Mesenchymal stem cell (in vitro differentiated cells and primary cell): ENCODE measurements around the gene CEL.
A peak's percentile ranks its signal among the peaks of the same experiment; 100 is the strongest.
"Not testable (repeated sequence)": the region's sequence is repeated elsewhere in the genome, so short reads cannot be mapped to it uniquely, and the experiment has no call there.

Experiments used
- DNase-seq: peaks from one replicate; pipeline ENCODE4 v3.0.0-alpha.2; 2013
- H2AFZ ChIP-seq: one replicate; pipeline ENCODE4 v1.6.1; 2013; ENCODE audit warnings: low read depth, mild to moderate bottlenecking, control low read depth, inconsistent platforms, low read length, moderate library complexity
- H2AK5ac ChIP-seq: 2 replicates; pipeline ENCODE4 v1.6.1; 2013; ENCODE audit warnings: low read length, moderate library complexity, mild to moderate bottlenecking, inconsistent platforms; ENCODE audit not compliant: severe bottlenecking
- H2BK120ac ChIP-seq: one replicate; pipeline ENCODE4 v1.6.1; 2013; ENCODE audit warnings: low read depth, mild to moderate bottlenecking, inconsistent platforms, low read length, moderate library complexity
- H2BK12ac ChIP-seq, 2 experiments: one replicate each; pipeline ENCODE4 v1.6.1; 2013; ENCODE audit warnings: inconsistent platforms in 2 of 2, low read length in 2 of 2, mild to moderate bottlenecking in 2 of 2, moderate library complexity in 2 of 2, control low read depth in 1 of 2
- H2BK15ac ChIP-seq: one replicate; pipeline ENCODE4 v1.6.1; 2013; ENCODE audit warnings: mild to moderate bottlenecking, low read depth, inconsistent platforms; ENCODE audit not compliant: poor library complexity, severe bottlenecking
- H2BK5ac ChIP-seq: 2 replicates; pipeline ENCODE4 v1.6.1; 2013; ENCODE audit warnings: low read depth, mild to moderate bottlenecking, low read length, control low read depth, inconsistent platforms; ENCODE audit not compliant: poor library complexity, severe bottlenecking
- H3K14ac ChIP-seq, 2 experiments: one replicate each; pipeline ENCODE4 v1.6.1; 2013; ENCODE audit warnings: inconsistent platforms in 2 of 2, low read length in 2 of 2, control low read depth in 1 of 2, mild to moderate bottlenecking in 1 of 2, moderate library complexity in 1 of 2
- H3K18ac ChIP-seq, 2 experiments: one replicate each; pipeline ENCODE4 v1.6.1; 2013; ENCODE audit warnings: inconsistent platforms in 2 of 2, low read length in 2 of 2, control low read depth in 1 of 2, low read depth in 1 of 2, mild to moderate bottlenecking in 1 of 2
- H3K23ac ChIP-seq, 2 experiments: one replicate each; pipeline ENCODE4 v1.6.1; 2013; ENCODE audit warnings: inconsistent platforms in 2 of 2, low read length in 2 of 2, mild to moderate bottlenecking in 2 of 2, moderate library complexity in 2 of 2, control low read depth in 1 of 2
- H3K27ac ChIP-seq: 2 replicates; pipeline ENCODE4 v1.5.1; 2013; ENCODE audit warnings: mild to moderate bottlenecking, moderate library complexity, low read length, control low read depth, inconsistent platforms; ENCODE audit not compliant: poor library complexity, severe bottlenecking
- H3K27me3 ChIP-seq, 2 experiments: 2 replicates each; pipeline versions ENCODE4 v1.6.1 to v1.7.0; 2013; ENCODE audit warnings: low read length in 2 of 2, mild to moderate bottlenecking in 2 of 2, moderate library complexity in 2 of 2, control low read depth in 1 of 2, inconsistent platforms in 1 of 2; ENCODE audit not compliant: control insufficient read depth in 1 of 2, insufficient read depth in 1 of 2
- H3K36me3 ChIP-seq, 2 experiments: 2 replicates each; pipeline versions ENCODE4 v1.6.1 to v1.7.0; 2013; ENCODE audit warnings: low read length in 2 of 2, control low read depth in 1 of 2, inconsistent platforms in 1 of 2, low read depth in 1 of 2, mild to moderate bottlenecking in 1 of 2; ENCODE audit not compliant: insufficient read depth in 2 of 2, control insufficient read depth in 1 of 2
- H3K4ac ChIP-seq, 2 experiments: one replicate each; pipeline ENCODE4 v1.6.1; 2013; ENCODE audit warnings: inconsistent platforms in 2 of 2, low read length in 2 of 2, mild to moderate bottlenecking in 2 of 2, moderate library complexity in 2 of 2, control low read depth in 1 of 2, low read depth in 1 of 2
- H3K4me1 ChIP-seq: 2 replicates; pipeline ENCODE4 v1.6.1; 2013; ENCODE audit warnings: low read depth, low read length, control low read depth; ENCODE audit not compliant: control insufficient read depth, insufficient read depth
- H3K4me2 ChIP-seq: 2 replicates; pipeline ENCODE4 v1.6.1; 2013; ENCODE audit warnings: low read length, mild to moderate bottlenecking, inconsistent platforms; ENCODE audit not compliant: poor library complexity, severe bottlenecking
- H3K4me3 ChIP-seq, 2 experiments: 2 replicates each; pipeline versions ENCODE4 v1.5.1 to v1.7.0; 2013; ENCODE audit warnings: low read length in 2 of 2, mild to moderate bottlenecking in 2 of 2, control low read depth in 1 of 2, low read depth in 1 of 2; ENCODE audit not compliant: insufficient read depth in 1 of 2
- H3K79me1 ChIP-seq: replicated peaks from 2 replicates; pipeline ENCODE4 v1.6.1; 2013; ENCODE audit warnings: mild to moderate bottlenecking, control low read depth, low read length, inconsistent platforms; ENCODE audit not compliant: poor library complexity, severe bottlenecking
- H3K9ac ChIP-seq: 2 replicates; pipeline ENCODE4 v1.7.0; 2013; ENCODE audit warnings: mild to moderate bottlenecking, low read length, moderate library complexity
- H3K9me3 ChIP-seq: 2 replicates; pipeline ENCODE4 v1.7.0; 2013; ENCODE audit warnings: mild to moderate bottlenecking, low read length; ENCODE audit not compliant: control insufficient read depth
- H4K8ac ChIP-seq: one replicate; pipeline ENCODE4 v1.6.1; 2013; ENCODE audit warnings: inconsistent platforms, mild to moderate bottlenecking, low read length, moderate library complexity
- H4K91ac ChIP-seq: one replicate; pipeline ENCODE4 v1.6.1; 2013; ENCODE audit warnings: mild to moderate bottlenecking, low read length, inconsistent platforms
- WGBS: methylation state at CpG from one replicate; pipeline ENCODE4 v1.1.7; 2013; ENCODE audit warnings: mixed read lengths; 5-methylcytosine and 5-hydroxymethylcytosine counted together

CEL gene

DNA sequence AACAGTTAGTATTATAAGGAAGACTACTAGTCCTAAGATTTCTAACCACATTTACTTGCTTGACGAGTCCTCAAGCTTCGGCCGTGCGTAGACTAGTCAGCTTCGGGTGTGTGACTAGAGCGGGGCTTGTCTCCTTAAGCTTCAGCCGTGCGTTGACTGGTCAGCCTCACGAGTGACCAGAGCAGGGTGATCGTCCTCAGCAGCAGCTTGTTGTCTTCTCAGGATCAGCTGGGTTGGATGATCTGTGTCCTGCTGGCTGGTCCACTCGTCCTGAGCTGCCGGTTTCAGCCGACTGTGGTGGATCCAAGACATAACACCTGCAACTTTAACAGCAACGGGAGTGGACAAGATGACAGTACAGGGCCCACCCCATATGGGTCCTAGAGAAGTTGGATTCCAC is 16.7 kb downstream of the CEL start:
- Histone ChIP-seq H3K79me1 (no peaks in the 10 kb centered on the region), H2BK12ac (no peak overlapping the region), H2BK15ac (no peak overlapping the region), H3K23ac (no peak overlapping the region), H2BK120ac (no peak overlapping the region), H4K91ac (no peak overlapping the region), H3K18ac (no peak overlapping the region), H3K27ac (no peak overlapping the region), H2AK5ac (no peak overlapping the region), H3K36me3 (no peaks in the 10 kb centered on the region), H3K9ac (no peak overlapping the region), H3K27me3 (peaks cover 0 to 33% of the 10 kb centered on the region in 2 experiments), H3K4me3 (no peak overlapping the region), H3K4me2 (no peak overlapping the region), H3K4me1 (peaks cover 9% of the 10 kb centered on the region), H3K9me3 (no peaks in the 10 kb centered on the region), H4K8ac (no peak overlapping the region), H3K4ac (no peak overlapping the region), H3K14ac (no peak overlapping the region), H2AFZ (no peak overlapping the region), H2BK5ac (no peak overlapping the region)
- WGBS, result 92% methylated on average over 14 of the region's 14 CpGs
- DNase-seq, result no peak

DNA sequence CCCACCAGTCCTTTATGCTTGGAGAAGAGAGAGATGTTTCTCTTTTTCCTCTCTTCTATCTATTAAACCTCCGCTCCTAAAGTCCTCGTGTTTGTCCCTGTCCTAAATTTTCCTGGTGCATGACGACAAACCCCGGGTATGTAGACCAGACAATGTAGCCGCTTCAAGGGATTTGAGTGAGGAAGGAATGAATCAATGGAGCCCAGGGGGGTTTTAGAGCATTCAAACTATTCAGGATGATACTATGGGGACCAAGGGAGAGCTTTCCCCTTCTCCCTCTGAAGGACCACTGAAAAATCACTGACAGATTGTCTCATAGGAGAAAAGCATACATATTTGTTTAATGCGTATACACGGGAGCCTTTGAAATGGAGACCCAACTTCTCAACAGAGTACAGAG is 18.4 kb downstream of the CEL start:
- Histone ChIP-seq H2BK15ac (no peak overlapping the region), H3K4me1 (peaks cover 4% of the 10 kb centered on the region), H4K8ac (no peak overlapping the region), H2BK120ac (no peak overlapping the region), H3K18ac (no peak overlapping the region), H2AFZ (no peak overlapping the region), H3K27me3 (peaks cover 0 to 33% of the 10 kb centered on the region in 2 experiments), H3K9me3 (no peaks in the 10 kb centered on the region), H3K4me2 (no peak overlapping the region), H2AK5ac (no peak overlapping the region), H3K4me3 (no peak overlapping the region), H3K14ac (no peak overlapping the region), H3K23ac (no peak overlapping the region), H3K4ac (no peak overlapping the region), H3K9ac (no peak overlapping the region), H4K91ac (no peak overlapping the region), H3K79me1 (no peaks in the 10 kb centered on the region), H2BK5ac (no peak overlapping the region), H3K27ac (no peak overlapping the region), H2BK12ac (no peak overlapping the region), H3K36me3 (no peaks in the 10 kb centered on the region)
- no peak for DNase-seq
- WGBS, result 84% methylated on average over 7 of the region's 7 CpGs

DNA sequence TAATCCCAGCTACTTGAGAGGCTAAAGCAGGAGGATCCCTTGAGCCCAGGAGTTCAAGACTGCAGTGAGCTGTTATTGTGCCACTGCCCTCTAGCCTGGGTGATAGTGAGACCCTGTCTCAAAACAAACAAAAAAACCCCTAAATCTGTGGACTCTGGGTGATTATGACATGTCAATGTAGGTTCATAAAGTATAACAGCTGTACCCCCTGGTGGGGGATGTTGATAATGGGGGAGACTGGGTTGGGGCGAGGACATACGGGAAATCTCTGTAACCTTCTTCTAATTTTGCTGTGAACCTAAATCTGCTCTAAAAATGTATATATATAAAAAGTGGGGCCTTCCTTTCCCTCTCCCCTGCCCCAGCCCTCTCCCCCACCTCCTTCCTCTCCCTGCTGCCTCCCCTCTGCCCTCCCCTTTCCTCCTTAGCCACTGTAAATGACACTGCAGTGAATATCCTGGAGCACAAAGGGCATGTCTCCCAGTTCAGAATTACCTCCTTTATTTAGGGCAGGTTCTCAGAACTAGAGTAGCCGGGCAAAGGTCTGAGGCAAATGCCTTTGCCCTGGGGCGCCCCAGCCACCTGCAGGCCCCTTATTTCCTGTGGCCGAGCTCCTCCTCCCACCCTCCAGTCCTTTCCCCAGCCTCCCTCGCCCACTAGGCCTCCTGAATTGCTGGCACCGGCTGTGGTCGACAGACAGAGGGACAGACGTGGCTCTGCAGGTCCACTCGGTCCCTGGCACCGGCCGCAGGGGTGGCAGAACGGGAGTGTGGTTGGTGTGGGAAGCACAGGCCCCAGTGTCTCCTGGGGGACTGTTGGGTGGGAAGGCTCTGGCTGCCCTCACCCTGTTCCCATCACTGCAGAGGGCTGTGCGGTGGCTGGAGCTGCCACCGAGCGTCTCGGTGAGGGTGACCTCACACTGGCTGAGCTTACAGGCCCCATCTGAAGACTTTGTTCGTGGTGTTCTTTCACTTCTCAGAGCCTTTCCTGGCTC is 19.3 kb downstream of the CEL start:
- H2BK5ac ChIP-seq, H3K79me1 ChIP-seq, H3K4me2 ChIP-seq, H2BK12ac ChIP-seq, H4K8ac ChIP-seq, H2BK120ac ChIP-seq, H3K4me3 ChIP-seq, H2BK15ac ChIP-seq, H3K27ac ChIP-seq, H3K18ac ChIP-seq, H3K9ac ChIP-seq, H3K4me1 ChIP-seq, H3K9me3 ChIP-seq, H3K23ac ChIP-seq, H3K14ac ChIP-seq, DNase-seq, H2AK5ac ChIP-seq, H3K4ac ChIP-seq, H4K91ac ChIP-seq, H2AFZ ChIP-seq, H3K36me3 ChIP-seq: not testable (repeated sequence)
- peaks cover 0 to 33% of the 10 kb centered on the region in 2 experiments for H3K27me3 ChIP-seq
- WGBS, result 89% methylated on average over 5 of the region's 18 CpGs

DNA sequence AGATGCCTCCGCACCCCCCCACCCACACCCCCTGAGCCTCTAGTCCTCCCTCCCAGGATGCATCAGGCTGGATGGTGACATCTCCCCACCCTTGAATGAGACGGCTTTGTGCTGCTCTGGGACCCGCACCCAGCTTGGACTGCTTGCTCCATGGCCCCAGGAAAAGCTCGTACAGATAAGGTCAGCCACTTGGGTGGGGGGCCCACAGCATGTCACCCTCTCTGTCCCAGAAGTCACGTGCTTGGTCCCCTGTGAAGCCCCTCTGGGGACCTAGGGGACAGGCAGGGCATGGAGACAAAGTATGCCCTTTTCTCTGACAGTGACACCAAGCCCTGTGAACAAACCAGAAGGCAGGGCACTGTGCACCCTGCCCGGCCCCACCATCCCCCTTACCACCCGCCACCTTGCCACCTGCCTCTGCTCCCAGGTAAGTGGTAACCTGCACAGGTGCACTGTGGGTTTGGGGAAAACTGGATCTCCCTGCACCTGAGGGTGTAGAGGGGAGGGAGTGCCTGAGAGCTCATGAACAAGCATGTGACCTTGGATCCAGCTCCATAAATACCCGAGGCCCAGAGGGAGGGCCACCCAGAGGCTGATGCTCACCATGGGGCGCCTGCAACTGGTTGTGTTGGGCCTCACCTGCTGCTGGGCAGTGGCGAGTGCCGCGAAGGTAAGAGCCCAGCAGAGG is 20.3 kb downstream of the CEL start:
- H3K18ac ChIP-seq, result peak overlapping the region in 1 of 2 experiments; percentile 21
- H3K27me3 ChIP-seq, result peaks cover 0 to 34% of the 10 kb centered on the region in 2 experiments
- H3K79me1 ChIP-seq, H2BK120ac ChIP-seq, H3K9me3 ChIP-seq, H3K9ac ChIP-seq, H3K4me3 ChIP-seq, H3K23ac ChIP-seq, DNase-seq, H2AFZ ChIP-seq, H3K4ac ChIP-seq, H4K8ac ChIP-seq, H2BK12ac ChIP-seq, H3K4me2 ChIP-seq, H3K36me3 ChIP-seq, H3K27ac ChIP-seq, H2AK5ac ChIP-seq, H3K4me1 ChIP-seq, H2BK5ac ChIP-seq: not testable (repeated sequence)
- H4K91ac ChIP-seq, result peak overlapping the region; percentile 68
- WGBS, result 95% methylated on average over 4 of the region's 12 CpGs
- peak overlapping the region in 1 of 2 experiments; percentile 41 for H3K14ac ChIP-seq
- H2BK15ac ChIP-seq, result peak overlapping the region; percentile 23
